GM12875 (cell line): Measurements from ENCODE around the gene KANK2.
"Not testable (repeated sequence)": the region's sequence is repeated elsewhere in the genome, so short reads cannot be mapped to it uniquely, and the experiment has no call there.

Experiments used
- H3K4me3 ChIP-seq: one replicate; pipeline ENCODE4 v1.5.1; 2011; ENCODE audit warnings: low read depth, low read length, control low read depth
- CTCF ChIP-seq: IDR thresholded peaks from 2 replicates; pipeline ENCODE4 v1.5.1; 2011; ENCODE audit warnings: low read depth, mild to moderate bottlenecking, control low read depth, inconsistent platforms, low read length, moderate library complexity, borderline replicate concordance; ENCODE audit not compliant: insufficient read depth

KANK2 gene

GRCh38 chr19:11179716-11180297 lies 17.5 kb downstream of the KANK2 start:
- no peak for TF ChIP-seq CTCF
- H3K4me3 ChIP-seq: peak overlapping the region; percentile 45

- not testable (repeated sequence) for H3K4me3 ChIP-seq
Observed at GRCh38 chr19:11179145-11179465, 18.2 kb downstream of the KANK2 start.

- no peak for TF ChIP-seq CTCF
- no peak overlapping the region for H3K4me3 ChIP-seq
Observed at GRCh38 chr19:11177592-11177991, 19.8 kb downstream of the KANK2 start.

GRCh38 chr19:11176466-11177193 lies 20.7 kb downstream of the KANK2 start:
- no peak for TF ChIP-seq CTCF
- H3K4me3 ChIP-seq: no peak overlapping the region

GRCh38 chr19:11175920-11176319 lies 21.4 kb downstream of the KANK2 start:
- H3K4me3 ChIP-seq: no peak overlapping the region
- no peak for TF ChIP-seq CTCF

GRCh38 chr19:11174336-11174735 lies 23.0 kb downstream of the KANK2 start:
- no peak overlapping the region for H3K4me3 ChIP-seq
- no peak for TF ChIP-seq CTCF

- TF ChIP-seq CTCF: no peak
Observed at GRCh38 chr19:11173516-11174155, 23.7 kb downstream of the KANK2 start.

More at GRCh38 chr19:11173516-11174155, 23.7 kb downstream of the KANK2 start:
- no peak overlapping the region for H3K4me3 ChIP-seq
